ENCODE results near the gene ALG13.
"Not testable (repeated sequence)": the region's sequence is repeated elsewhere in the genome, so short reads cannot be mapped to it uniquely, and the experiment has no call there.

ALG13 gene

GRCh38 chrX:111680988-111681779 lies at the start of gene ALG13:
TSS of gene ALG13 (plus strand) at chrX:111681170. CDS start at chrX:111681219, 49 bp downstream.
- peak; percentile 46 for DNase-seq (ENCODE audit: low read depth, low spot score)
- peak within 1 kb of the TSS; percentile 89 for H3K27ac ChIP-seq

GRCh38 chrX:111634823-111635729 lies 45.9 kb upstream of the ALG13 start:
- no peak overlapping the region for H3K27ac ChIP-seq
- DNase-seq (ENCODE audit: low read depth, low spot score), result no peak

DNA sequence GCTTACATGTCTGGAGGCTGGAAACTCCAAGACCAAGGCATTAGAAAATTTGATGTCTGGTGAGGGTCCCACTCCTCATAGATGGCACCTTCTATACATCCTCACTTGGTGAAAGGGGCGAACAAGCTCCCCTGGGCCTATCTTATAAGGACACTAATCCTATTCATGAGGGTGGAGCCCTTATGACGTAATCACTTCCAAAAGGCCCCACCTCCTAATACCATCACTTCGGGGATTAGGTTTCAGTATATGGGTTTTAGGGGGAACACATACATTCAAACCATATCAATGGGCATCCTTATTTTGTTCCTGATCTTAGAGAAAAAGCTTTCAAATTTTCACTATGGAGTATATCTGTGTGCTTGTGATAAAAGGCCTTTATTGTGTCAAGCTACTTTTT lies 39.0 kb upstream of the ALG13 start:
- DNase-seq (ENCODE audit: low read depth, low spot score), result no peak
- H3K27ac ChIP-seq, result no peak overlapping the region

- DNase-seq (ENCODE audit: low read depth, low spot score); H3K27ac ChIP-seq: not testable (repeated sequence)
Observed at GRCh38 chrX:111645165-111645564, 35.8 kb upstream of the ALG13 start.

DNA sequence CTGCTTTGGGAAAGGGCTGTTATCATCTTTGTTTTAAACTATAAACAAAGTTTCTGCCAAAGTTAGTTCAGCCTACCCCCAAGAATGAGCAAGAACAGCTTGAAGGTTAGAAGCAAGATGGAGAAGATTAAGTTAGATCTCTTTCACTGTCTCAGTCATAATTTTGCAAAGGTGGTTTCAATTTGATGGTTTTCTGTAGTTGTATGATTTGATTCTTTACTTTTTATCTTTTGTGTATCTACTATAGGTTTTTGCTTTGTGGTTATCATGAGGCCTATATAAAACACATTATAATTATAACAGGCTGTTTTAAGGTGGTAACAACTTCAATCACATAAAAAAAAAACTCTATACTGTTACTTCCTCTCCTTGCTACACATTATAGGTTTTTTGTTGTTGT lies 35.4 kb upstream of the ALG13 start:
- no peak overlapping the region for H3K27ac ChIP-seq
- DNase-seq (ENCODE audit: low read depth, low spot score), result no peak

DNA sequence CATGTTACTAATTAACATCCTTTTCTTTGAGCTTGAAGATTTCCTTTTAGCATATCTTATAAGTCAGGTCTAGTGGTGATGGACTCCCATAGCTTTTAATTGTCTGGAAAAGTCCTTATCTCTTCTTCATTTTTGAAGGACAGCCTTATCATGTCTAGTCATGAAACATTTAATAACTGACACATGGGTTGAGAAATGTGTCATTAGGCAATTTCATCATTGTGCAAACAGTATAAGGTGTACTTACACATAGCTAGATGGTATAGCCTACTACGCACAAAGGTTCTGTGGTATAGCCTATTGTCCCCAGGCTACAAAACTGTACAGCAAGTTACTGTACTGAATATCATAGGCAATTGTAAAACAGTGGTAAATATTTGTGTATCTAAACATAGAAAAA lies 34.5 kb upstream of the ALG13 start:
- DNase-seq (ENCODE audit: low read depth, low spot score), result peak; percentile 34
- no peak overlapping the region for H3K27ac ChIP-seq

- DNase-seq (ENCODE audit: low read depth, low spot score), result no peak
- H3K27ac ChIP-seq, result no peak overlapping the region
Observed at GRCh38 chrX:111648802-111649201, 32.2 kb upstream of the ALG13 start.

GRCh38 chrX:111649638-111650037 lies 31.3 kb upstream of the ALG13 start:
- no peak overlapping the region for H3K27ac ChIP-seq
- DNase-seq (ENCODE audit: low read depth, low spot score), result peak; percentile 22

DNA sequence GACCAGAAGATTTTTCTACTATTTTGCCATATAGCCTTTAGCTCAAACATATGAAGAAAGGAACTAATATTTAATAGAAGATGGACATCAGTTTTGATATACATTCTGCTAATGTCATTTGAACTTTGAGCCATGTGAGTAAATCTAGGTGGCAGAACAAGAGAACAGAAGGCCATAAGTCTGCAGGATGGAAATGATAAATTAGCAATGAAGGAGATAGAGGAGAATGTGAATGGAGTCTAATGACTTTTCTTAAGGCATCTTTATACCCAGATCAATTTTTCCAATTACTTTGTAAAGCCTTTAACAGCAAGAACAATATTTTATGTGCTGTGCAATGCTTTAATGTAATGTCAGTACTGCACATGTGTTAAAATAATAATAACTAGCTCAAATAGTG lies 30.1 kb upstream of the ALG13 start:
- H3K27ac ChIP-seq, result no peak overlapping the region
- no peak for DNase-seq (ENCODE audit: low read depth, low spot score)

GRCh38 chrX:111652719-111653118 lies 28.3 kb upstream of the ALG13 start:
- H3K27ac ChIP-seq, result no peak overlapping the region
- DNase-seq (ENCODE audit: low read depth, low spot score), result no peak

GRCh38 chrX:111661241-111661640 lies 19.7 kb upstream of the ALG13 start:
- DNase-seq (ENCODE audit: low read depth, low spot score), result no peak
- H3K27ac ChIP-seq, result no peak overlapping the region

DNA sequence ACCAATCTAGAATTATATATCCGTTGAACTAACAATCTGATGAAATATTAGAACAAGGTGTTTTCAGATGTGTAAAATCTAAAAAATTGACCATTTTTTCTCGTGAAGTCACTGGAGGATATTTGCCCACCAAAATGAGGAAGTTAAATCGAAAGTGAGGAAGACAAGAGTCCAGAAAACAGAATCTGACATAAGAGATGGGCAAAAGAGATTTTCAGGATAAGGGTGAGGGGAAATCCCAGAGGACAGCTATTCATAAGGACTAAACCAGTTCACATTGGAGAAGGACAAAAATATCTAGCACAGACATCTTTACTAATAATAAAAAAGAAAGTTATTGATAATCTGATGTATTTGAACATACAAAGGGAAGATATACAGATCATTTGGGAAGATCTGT lies 18.7 kb upstream of the ALG13 start:
- H3K27ac ChIP-seq, result no peak overlapping the region
- DNase-seq (ENCODE audit: low read depth, low spot score), result no peak

DNA sequence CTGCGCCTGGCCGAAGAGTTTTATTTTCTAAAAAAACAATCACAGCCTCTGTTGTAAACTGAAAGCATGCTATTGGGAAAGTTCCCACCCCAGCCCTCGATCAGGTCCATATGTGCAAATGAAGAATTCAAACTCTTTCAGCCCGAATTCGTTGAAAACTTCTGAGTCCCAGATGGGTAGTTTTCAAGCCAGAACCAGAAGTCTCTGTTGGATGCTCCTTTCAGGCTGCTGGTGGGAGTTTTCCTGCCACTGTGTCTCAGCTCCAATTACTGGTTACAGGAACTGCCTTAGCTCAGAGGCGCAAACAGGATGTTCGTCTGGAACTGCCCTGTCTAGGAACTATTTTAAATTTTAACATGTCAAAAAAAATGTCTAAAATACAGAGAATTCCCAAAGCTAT lies 9.3 kb upstream of the ALG13 start:
- DNase-seq (ENCODE audit: low read depth, low spot score), result no peak
- H3K27ac ChIP-seq, result no peak overlapping the region

DNA sequence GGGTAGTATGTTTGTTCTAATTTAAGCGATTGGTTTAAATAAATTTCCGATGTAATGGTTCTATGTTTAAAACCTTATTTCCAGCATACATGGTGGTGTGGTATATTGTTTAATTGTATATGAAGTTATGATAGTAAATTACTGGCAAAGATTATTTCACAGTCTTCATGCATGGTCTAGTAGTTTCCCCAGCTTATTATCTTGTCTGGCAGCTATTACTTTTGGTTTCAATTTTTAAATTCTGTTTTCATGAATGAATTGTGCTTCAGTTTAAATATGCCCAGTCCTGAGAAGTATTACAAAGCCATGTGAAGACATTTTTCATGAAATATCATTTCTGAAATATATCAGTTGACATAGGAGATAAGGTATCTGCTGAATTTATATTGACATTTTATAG lies 6.3 kb downstream of the ALG13 start:
- no peak for DNase-seq (ENCODE audit: low read depth, low spot score)
- H3K27ac ChIP-seq, result no peak overlapping the region

- no peak overlapping the region for H3K27ac ChIP-seq
Observed at GRCh38 chrX:111695297-111695880, 14.4 kb downstream of the ALG13 start.

DNA sequence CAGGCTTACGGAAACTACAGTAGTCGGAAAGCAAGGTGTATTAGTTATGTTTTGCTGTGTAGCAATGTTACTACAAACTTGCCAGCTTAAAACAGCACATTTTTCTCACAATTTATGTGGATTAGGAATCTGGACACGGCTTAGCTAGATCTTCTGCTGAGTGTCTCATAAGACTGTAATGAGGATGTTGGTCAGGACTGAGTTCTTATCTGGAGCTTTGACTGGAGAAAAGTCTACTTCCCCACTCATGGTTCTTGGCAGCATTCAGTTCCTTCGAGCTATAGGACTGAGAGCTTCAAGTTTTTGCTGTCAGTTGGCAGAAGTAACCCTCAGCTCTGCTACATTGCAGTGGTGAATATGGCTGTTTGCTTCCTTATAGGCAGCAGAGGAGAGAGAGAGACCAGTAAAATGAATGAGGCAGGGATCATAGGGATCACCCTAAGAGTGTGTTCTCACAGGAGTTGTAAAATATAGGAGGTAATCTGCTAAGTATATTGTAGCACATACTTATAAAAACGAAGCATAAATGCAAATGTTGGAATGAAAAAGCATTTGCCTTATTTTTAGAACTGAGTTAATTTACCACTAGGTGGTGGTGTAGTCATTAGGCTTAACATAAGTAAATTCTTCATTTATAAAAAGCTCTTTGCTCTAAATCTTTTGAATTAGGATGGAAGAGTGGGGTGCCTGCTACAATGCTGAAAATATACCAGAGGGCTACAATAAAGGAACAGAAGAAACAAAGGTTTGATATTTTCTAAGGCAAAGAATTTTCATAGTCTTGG lies 38.6 kb downstream of the ALG13 start:
- no peak overlapping the region for H3K27ac ChIP-seq
- DNase-seq (ENCODE audit: low read depth, low spot score), result no peak

More at GRCh38 chrX:111695297-111695880, 14.4 kb downstream of the ALG13 start:
- no peak for DNase-seq (ENCODE audit: low read depth, low spot score)

- no peak for DNase-seq (ENCODE audit: low read depth, low spot score)
- H3K27ac ChIP-seq, result no peak overlapping the region
Observed at GRCh38 chrX:111728096-111728495, 47.1 kb downstream of the ALG13 start.

- no peak overlapping the region for H3K27ac ChIP-seq
- no peak for DNase-seq (ENCODE audit: low read depth, low spot score)
Observed at GRCh38 chrX:111731351-111731750, 50.4 kb downstream of the ALG13 start.

- H3K27ac ChIP-seq, result no peak overlapping the region
- no peak for DNase-seq (ENCODE audit: low read depth, low spot score)
Observed at GRCh38 chrX:111736571-111736970, 55.6 kb downstream of the ALG13 start.

DNA sequence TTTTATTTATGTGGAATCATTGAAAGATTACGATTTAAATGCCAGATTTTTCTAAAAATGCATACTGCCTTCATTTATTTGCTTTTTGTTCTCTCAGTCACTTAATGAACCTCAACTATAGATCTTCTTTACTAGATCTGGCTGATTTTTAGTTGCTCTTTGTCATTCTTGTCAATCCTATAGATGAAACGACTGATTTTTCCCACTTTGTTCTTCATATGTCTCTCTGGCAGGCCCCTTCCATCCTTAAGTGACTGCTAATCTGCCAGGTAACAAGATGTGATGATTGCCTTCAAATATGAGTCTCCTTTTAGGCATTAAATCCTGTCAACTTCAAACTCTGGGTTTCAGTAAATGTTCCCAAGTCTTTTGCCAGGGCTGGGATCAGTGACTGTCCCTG lies 61.0 kb downstream of the ALG13 start:
- no peak overlapping the region for H3K27ac ChIP-seq
- DNase-seq (ENCODE audit: low read depth, low spot score), result no peak

All from epithelial cell of prostate (primary cell).